GM18519 (cell line): ENCODE results near the gene SH3GL2.

ENCODE experiments used
- ATAC-seq: cut with Tn5 transposase; IDR thresholded peaks from one replicate; pipeline ENCODE4 v1.9.1; 2021; ENCODE audit warnings: mild to moderate bottlenecking, moderate library complexity; ENCODE audit not compliant: unreplicated experiment, low FRiP score

SH3GL2 gene

DNA sequence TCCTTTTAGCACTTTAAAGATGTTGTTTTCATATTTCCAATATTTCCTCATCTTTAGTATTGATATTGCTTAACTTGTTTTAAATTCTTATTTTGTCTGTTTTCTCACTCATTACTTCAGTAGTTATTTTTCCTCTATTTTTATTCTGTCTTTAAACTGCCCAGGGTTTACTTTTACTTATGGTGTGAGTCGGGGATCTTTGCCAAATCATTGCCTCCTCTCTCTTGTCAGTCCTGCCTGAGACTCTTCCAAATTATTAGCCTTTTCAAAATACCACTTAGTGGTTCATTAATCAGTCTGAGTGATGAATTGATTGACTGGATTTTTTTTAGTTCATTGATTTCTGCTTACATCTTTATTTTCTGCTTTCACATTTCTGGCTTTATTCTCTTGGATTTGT is 72.9 kb downstream of the SH3GL2 start:
- ATAC-seq: no peak

DNA sequence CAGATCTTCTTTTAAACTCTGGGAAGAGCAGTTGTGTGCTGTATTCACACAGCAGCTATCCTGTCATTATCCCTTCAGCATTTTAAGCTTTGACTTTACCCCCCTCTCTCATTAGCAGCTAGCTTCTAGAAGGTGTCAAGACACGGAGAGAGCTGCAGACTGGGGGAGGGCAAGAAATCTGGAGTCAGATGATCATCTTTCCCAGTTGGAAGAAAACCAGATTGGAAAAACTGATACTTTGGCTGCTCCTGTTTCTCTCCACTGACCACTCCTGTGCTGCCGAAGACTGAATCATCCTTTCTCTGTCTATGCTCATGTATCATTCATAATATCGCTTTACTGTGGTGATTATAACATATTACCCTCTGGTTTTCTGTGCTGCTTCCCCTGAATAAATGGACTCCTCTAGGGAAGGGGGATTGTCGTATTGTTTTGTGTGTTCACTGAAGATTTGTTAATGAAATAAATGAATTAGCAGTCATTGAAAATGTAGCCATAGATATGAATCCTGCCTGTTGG is 75.1 kb downstream of the SH3GL2 start:
- no peak for ATAC-seq

DNA sequence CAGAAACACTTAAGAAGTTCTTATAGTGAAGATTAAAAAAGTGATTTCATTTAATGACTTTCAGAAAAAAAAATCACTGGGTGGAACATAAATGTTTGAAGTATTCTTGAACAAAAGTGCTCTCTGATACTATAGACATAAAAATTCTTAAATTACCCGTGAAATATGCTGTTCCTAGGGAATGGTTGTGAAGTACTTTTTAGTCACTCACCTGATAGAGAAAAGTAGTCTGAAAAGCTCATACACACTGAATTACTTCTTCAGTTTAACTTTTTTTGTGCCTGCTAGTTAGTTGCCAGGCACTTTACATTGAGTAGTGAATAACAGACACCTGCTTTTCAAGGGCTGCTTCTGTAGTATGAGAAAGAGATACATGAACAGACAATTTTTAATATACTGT is 78.0 kb downstream of the SH3GL2 start:
- no peak for ATAC-seq

DNA sequence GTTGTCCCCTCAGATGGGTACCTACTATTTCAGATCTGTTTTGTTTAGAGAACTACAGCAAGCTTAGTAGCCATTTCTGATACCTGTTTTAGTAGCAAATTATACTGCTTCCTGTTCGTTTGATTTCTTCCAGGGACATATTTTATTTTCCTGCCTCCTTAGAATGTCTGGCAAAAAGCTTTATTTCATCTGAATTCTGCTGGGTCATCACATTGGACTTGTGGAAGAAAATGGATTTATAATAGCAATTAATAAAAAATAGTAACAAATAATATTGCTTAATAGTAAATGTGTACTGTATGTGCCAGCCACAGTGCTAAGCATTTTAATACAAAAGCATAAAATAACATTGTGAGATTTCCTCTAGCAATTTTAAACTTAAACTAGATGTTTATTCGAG is 79.4 kb downstream of the SH3GL2 start:
- ATAC-seq: no peak

DNA sequence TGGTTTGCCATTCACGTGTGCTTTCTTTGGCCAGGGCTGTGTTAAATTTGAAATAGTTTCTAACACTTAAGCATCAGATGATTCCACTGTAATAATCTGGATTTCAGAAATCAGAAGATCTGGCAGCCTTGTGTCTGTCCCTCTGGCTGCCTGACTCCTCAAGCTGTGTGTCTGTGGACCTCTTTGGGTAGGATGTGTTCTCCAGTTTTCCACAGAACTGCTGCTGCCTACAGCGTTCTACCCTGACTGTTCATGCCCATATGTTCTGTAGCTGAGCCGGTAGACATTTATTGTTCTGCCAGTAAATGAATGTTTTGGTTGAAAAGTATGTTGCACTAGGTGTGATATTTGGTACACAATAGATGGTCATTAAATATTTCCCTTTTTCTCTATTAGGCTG is 81.3 kb downstream of the SH3GL2 start:
- ATAC-seq: no peak

DNA sequence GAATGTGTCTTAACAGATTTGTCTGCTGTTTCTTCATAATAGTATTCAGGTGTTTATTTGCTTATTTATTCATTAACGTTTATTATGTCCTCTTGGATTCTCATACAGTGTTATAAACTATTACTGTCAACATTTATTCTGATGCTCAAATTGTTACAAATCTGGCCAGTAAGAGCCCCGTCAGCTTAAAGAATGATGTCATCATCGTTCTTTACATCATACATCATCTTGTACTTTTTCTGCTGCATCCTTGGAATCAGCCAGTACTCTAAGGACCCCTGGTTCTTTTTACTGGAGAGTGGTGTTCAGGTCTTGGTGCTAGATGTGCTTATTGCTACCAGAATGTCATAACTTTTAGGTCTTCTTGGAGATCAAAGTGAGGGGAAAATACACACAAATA is 86.6 kb downstream of the SH3GL2 start:
- ATAC-seq: no peak

DNA sequence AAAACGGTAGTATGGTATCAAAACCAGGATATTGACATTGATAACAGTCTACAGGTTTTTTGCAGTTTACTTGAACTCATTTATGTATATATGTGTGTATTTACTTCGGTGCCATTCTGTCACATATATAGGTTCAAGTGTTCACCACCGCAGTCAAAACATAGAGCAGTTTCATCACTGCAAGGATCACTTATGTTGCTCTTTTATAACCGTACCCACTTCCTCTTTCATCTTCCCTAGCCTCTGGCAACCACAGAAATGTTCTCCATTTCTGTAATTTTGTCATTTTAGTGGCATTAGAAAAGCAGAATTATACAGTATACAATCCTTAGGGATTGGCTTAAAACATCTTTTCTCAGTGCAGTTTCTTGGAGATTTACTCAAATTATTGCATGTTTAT is 90.3 kb downstream of the SH3GL2 start:
- ATAC-seq: peak; percentile 90

DNA sequence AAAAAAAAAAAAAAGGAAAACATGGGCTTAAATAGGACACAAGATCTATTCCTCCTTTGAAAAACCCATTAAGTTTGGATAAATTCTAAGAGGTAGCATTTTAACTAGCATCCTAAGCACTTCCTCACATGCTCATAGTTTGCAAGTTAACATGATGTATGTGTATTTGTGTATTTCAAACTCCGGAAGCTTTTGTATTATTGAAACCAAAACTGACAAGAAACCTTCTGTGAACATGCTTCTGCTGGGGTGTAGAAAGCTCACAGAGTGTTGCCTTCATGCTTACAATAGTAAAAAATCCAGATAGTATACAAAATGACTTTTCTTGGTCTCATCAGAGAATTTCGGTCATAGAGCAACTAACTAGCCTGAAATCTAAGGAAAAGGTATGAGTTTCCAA is 103.8 kb downstream of the SH3GL2 start:
- no peak for ATAC-seq

DNA sequence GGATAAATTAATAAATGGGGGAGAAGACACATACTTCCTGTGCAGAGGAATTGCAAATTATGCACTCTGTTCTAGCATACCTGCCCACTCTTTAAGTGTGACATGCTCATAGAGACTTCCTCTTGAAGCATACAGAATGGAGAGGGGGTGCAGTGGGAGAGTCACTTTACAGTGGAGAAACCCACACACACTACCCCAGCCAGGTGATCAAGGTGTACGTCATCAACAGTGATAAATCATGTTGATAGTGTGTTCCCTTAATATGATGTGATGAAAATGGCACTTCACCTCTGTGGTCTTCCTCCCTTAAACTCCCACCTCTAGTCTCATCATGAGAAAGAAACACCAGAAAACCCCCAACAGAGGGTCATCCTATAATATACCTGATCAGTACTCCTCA is 110.0 kb downstream of the SH3GL2 start:
- ATAC-seq: no peak

DNA sequence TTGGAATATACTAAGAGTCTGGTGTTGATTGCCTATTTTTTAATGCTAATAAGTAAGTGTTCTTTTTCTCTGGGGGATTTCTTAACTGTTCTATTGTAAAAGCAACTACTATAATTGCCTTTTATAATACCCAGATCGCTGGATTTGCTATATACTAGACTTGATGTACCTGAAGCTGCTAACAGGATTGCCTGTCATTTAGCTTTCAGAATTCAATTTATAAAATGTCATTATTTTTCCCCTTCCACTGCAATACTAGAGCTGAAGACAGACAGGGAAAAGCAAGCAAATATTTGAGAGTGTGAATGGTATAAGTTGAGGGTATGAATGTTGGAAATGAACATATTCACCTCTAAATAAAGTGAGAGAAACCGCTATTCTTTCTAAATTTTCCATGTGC is 115.5 kb downstream of the SH3GL2 start:
- no peak for ATAC-seq

DNA sequence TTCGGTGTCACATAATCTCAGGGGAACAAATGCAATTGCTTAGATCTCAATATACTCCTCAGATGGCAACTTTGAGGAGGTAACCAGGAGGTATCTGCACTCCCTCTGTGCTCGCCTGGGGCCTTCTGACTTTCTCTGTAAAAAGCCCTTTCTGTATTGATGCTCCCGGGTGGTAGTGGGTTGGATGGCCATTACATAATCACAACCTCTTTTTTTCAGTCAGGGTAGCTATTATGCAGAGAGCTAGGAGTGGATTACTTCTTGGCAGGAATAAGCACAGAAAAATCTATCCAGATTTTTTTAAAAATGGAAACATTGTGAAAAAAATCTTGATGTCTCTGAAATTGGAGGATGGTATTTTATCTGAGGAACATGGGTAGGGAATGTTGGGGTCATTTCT is 116.6 kb downstream of the SH3GL2 start:
- no peak for ATAC-seq

DNA sequence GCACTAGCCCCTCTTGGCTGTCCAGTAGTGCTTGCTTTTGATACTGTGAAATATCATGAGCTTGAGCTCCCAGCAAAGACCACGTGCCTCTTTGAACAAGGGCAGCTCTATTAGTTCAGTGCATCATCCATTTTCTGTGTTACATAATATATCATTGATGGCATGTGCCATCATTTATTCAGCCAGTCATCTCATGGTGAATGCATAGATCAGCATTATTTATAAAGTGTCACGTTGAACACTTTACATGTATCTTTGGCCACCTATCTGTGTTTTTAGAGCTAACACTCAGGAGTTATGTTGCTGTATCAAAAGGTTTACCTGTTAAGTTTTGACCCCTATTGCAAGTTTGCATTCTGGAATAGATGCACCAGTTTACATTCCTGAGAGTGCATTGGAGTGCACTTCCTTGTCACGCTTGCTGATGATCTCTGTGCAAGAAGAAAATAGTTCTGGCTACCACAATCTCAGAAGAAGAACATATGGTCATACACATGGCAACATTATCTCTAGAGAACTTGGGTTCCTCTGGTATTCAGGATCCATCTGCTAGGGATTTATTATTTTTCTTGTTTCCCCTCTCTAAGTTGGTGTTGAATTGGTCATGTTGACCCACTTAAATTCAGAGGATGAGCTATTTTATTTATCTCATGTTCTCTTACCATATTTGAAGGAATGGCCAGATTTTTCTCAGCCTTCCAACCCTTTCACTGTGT is 120.9 kb downstream of the SH3GL2 start:
- ATAC-seq: no peak

DNA sequence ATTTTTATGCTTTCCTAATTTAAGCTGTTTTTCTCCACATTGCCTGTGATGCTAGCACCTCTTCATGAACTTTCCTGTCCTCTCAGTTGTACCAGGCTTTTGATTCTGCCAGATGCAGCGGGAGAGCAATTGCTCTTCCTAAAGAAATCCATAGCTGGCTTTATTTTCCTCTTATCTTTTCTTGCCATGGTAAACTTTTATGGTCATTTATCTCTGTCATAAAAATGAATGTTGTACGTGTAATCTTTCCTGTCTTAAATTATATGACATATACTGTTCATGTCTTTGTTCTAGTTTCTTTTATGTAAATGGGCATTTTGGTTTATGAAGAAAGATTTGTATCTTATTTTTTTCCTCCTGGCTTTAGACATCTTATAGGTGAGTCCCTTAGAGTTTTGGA is 127.5 kb downstream of the SH3GL2 start:
- no peak for ATAC-seq

DNA sequence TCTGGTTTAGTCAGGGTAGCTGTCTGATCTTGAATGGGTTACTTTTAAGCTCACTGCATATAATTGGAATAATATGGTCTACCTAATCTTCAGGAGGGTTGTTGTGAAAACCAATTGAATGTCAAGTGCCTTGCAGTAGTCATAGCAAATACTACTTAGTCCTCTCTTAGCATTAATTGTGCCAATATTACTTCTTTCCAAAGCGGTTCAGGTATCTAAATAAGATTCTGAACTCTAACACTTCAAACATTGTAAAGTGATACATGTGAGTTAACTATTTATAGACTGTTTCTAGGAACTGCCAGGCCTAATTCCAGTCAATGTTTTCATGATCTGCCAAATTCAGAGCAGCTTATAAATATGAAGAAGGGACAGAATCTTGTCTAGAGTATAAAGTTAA is 140.2 kb downstream of the SH3GL2 start:
- no peak for ATAC-seq

DNA sequence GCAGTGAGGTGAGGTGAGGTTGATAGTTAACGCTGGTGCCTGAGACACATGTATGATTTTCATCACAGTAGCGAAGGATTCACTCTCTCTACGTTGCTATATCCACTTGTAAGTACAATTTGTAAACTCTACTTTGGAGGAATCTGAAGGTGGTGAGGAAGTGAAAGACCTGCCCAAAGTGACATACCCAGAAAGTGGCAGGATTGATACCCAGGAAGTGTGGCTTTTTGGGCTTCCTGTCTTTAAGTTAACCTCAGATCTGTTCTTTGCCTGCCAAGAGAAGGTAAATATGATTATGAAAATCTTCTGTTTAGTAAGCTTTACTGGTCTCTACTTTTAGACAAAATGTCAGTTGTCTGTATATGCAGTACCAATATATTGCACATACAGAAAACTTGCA is 143.1 kb downstream of the SH3GL2 start:
- ATAC-seq: no peak

DNA sequence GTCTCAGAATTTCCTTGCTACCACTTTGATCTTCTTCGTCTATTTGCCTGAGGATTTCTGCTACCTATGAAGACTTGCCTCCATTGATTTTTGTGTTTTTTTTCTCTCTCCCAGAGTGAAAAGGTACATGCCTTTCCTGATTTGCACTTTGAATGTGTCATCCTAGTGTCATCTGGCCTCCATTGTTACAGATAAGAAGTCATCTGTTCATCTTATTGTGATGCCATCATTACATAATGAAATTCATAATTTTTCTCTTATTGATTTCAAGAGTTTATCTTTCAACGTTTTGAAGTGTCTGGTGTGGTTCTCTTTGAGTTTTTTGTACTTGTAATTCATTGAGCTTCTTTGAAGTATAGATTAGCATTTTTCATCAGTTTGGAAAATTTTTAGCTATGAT is 144.8 kb downstream of the SH3GL2 start:
- no peak for ATAC-seq

DNA sequence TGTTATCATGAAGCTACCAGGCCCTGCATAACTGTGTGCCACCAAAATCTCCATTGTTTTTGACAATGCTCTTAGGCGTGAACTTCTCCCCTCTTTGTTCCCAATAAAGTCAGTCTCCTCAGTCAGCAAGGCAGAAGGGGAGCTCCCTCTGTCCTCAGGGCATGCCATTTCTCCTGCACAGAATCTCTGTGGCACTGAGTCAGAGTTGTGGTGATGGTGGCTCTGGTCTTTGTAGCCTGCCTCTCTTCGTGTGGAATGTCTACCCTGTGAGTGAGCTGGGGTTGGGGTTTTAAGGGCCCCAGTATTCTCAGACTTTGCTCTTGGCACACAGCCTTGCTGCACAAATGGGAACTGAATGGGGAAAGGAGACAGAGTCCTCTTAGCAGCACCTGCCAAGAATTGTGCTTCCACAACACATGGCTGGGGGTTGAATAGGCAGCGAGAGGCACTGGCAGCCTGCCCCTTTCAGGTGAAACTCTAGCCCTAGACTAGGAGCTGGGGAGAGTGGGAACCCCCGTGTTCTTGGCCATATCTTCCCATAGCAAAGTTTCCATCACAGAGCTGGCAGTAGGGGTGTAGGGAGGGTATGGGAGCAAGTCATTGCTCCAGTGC is 146.6 kb downstream of the SH3GL2 start:
- no peak for ATAC-seq

DNA sequence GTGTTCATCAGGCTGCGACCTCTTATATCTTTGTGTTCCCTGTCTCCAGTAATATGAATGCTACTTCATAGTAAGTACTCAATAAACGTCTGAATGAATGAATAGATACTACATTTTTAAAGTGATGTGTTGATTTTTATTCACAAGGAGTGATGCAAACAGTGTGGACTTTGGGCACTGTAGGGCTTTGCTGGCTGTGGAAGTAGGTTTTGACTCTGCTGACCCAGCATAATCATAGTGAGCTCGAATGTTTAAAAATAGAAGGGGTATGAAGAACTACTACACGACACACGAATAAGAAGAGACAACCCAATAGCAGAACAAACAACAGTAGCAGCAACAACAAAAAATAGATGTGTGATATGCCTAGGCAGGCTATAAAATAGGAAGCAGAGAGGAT is 147.4 kb downstream of the SH3GL2 start:
- ATAC-seq: no peak

DNA sequence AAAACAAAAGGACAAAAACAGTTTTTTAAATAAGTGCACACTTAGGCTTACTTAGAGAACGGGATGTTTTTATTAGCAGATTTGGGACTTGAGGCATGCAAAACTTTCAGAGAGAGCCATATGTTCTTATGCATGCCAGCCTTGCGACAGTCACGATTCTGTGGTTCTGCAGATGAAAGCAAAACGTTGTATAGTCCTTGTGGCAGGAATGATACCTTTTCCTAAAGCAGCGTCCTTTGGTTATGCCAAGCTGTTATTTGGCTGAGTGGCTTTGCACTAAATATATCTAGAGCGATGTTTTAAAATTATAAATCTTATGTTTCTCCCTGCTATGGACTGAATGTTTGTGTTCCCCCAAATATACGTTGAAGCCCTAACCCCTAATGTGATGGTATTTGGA is 152.0 kb downstream of the SH3GL2 start:
- ATAC-seq: no peak

DNA sequence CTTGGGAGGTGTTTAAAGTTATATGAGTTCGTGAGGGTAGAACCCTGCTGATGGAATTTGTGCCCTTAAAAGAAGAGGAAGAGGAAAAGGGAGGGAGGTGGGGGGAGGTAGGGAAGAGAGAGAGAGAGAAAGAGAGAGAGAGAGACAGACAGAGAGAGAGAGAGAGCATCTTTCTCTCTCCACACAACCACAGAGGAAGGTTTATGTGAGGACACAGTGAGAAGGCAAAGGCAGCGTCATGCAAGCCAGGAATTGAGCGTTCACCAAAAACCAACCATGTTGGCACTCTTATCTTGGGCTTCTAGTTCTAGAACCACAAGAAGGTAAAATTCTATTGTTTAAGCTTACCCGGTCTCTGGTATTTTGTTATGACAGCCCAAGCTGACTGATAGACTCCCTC is 152.4 kb downstream of the SH3GL2 start:
- no peak for ATAC-seq

DNA sequence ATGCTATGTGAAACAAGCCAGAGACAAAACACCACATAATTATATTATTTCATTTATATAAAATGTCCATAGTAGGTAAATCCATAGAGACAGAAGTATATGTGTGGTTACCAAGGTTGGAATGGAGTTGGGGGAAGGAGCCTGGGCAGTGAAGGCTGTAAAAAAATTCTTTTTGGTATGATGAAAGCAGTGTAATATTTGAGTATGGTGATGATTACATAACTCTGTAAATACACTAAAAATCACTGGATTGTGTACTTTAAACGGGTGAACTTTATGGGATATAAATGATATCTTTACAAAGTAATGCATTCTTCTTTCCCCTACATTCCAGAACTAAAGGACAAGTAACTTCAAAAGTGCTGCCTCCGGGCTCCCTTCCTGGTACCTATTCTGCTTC is 155.8 kb downstream of the SH3GL2 start:
- ATAC-seq: no peak

DNA sequence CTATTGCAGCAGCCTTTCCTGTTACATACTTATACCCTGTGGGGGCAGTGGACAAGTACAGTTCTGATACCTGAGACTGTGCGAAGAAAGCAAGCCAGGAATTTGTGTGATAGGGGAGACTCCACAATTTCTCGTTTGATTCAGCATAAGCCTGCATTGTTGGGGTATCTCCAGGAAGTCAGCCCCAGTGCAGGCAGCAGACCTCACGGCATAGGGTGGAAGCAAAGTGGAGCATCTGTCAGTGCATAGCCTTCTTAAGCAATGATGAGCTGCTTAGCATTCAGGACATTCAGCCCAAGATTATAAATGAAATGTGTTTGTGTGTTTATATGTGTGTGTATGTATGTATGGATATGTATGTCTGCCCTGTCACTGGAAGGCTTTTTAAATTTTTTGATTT is 157.0 kb downstream of the SH3GL2 start:
- no peak for ATAC-seq
